GM21381 (cell line): Measurements from ENCODE around the gene GAGE1.
"Not testable (repeated sequence)": the region's sequence is repeated elsewhere in the genome, so short reads cannot be mapped to it uniquely, and the experiment has no call there.

Experiments
- ATAC-seq: cut with Tn5 transposase; IDR thresholded peaks from one replicate; pipeline ENCODE4 v1.9.1; 2021; ENCODE audit warnings: mild to moderate bottlenecking, moderate library complexity; ENCODE audit not compliant: unreplicated experiment

GAGE1 gene, protein sequence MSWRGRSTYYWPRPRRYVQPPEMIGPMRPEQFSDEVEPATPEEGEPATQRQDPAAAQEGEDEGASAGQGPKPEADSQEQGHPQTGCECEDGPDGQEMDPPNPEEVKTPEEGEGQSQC

DNA sequence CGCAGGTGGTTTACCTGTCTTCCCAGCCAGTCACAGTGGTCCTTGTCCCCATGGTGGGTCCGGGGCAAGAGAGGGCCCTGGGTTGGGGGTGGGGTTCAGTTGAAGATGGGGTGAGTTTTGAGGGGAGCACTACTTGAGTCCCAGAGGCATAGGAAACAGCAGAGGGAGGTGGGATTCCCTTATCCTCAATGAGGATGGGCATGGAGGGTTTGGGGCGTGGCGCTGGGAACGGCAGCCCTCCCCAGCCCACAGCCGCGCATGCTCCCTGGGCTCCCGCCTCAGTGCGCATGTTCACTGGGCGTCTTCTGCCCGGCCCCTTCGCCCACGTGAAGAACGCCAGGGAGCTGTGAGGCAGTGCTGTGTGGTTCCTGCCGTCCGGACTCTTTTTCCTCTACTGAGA is at the start of gene GAGE1:
Gene GAGE1 (plus strand): TSS at position 301 of the 400 bp plus-strand sequence. CDS start 1,155 bp downstream, outside the sequence.
- ATAC-seq, result not testable (repeated sequence)

DNA sequence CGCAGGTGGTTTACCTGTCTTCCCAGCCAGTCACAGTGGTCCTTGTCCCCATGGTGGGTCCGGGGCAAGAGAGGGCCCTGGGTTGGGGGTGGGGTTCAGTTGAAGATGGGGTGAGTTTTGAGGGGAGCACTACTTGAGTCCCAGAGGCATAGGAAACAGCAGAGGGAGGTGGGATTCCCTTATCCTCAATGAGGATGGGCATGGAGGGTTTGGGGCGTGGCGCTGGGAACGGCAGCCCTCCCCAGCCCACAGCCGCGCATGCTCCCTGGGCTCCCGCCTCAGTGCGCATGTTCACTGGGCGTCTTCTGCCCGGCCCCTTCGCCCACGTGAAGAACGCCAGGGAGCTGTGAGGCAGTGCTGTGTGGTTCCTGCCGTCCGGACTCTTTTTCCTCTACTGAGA is 47.8 kb upstream of the GAGE1 start, which contains the start of gene GAGE12E:
Gene GAGE12E (plus strand): TSS at position 301 of the 400 bp plus-strand sequence. CDS start 1,155 bp downstream, outside the sequence.
- not testable (repeated sequence) for ATAC-seq

DNA sequence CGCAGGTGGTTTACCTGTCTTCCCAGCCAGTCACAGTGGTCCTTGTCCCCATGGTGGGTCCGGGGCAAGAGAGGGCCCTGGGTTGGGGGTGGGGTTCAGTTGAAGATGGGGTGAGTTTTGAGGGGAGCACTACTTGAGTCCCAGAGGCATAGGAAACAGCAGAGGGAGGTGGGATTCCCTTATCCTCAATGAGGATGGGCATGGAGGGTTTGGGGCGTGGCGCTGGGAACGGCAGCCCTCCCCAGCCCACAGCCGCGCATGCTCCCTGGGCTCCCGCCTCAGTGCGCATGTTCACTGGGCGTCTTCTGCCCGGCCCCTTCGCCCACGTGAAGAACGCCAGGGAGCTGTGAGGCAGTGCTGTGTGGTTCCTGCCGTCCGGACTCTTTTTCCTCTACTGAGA is 38.3 kb upstream of the GAGE1 start, which contains the start of gene GAGE12F:
Gene GAGE12F (plus strand): TSS at position 301 of the 400 bp plus-strand sequence. CDS start 1,155 bp downstream, outside the sequence.
- ATAC-seq, result not testable (repeated sequence)

DNA sequence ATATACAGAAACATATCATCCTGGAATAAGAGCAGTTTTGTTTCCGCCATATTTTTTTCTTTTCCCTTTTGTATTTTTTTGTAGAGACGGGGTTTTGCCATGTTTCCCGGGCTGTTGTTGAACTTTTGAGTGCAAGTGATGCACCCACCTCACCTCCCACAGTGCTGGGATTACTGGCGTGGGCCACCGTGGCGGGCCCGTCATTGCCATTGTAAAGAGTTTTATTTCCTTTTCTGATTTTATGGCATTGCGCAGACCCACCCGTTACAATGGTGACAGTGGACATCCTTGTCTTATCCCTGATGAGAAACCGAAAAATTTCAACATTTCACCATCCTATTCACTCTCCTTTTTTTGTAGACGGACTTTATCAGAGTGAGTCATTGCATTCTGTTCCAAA is 30.1 kb upstream of the GAGE1 start:
- ATAC-seq, result not testable (repeated sequence)

DNA sequence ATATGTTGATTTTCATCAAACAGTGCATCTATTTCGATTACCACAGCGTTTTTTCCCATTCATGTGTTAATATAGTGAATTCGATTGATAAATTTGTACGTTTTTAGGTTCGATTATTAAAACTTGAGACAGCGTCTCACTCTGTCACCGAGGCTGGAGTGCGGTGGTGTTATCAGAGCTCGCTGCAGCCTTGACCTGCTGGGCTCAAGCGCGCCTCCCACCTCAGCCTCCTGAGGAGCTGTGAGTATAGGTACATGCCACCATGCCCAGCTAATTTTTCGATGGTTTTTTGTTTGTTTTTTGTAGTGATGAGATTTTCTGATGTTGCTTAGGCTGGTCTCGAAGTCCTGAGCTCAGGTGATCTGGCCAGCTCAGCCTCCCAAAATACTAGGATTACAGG is 29.7 kb upstream of the GAGE1 start:
- not testable (repeated sequence) for ATAC-seq

DNA sequence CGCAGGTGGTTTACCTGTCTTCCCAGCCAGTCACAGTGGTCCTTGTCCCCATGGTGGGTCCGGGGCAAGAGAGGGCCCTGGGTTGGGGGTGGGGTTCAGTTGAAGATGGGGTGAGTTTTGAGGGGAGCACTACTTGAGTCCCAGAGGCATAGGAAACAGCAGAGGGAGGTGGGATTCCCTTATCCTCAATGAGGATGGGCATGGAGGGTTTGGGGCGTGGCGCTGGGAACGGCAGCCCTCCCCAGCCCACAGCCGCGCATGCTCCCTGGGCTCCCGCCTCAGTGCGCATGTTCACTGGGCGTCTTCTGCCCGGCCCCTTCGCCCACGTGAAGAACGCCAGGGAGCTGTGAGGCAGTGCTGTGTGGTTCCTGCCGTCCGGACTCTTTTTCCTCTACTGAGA is 28.7 kb upstream of the GAGE1 start, which contains the start of gene GAGE12G:
Gene GAGE12G (plus strand): TSS at position 301 of the 400 bp plus-strand sequence. CDS start 1,155 bp downstream, outside the sequence.
- not testable (repeated sequence) for ATAC-seq

DNA sequence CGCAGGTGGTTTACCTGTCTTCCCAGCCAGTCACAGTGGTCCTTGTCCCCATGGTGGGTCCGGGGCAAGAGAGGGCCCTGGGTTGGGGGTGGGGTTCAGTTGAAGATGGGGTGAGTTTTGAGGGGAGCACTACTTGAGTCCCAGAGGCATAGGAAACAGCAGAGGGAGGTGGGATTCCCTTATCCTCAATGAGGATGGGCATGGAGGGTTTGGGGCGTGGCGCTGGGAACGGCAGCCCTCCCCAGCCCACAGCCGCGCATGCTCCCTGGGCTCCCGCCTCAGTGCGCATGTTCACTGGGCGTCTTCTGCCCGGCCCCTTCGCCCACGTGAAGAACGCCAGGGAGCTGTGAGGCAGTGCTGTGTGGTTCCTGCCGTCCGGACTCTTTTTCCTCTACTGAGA is 19.2 kb upstream of the GAGE1 start, which contains the start of gene GAGE12H:
Gene GAGE12H (plus strand): TSS at position 301 of the 400 bp plus-strand sequence. CDS start 1,155 bp downstream, outside the sequence.
- not testable (repeated sequence) for ATAC-seq

DNA sequence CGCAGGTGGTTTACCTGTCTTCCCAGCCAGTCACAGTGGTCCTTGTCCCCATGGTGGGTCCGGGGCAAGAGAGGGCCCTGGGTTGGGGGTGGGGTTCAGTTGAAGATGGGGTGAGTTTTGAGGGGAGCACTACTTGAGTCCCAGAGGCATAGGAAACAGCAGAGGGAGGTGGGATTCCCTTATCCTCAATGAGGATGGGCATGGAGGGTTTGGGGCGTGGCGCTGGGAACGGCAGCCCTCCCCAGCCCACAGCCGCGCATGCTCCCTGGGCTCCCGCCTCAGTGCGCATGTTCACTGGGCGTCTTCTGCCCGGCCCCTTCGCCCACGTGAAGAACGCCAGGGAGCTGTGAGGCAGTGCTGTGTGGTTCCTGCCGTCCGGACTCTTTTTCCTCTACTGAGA is 9.6 kb upstream of the GAGE1 start, which contains the start of gene GAGE2A:
Gene GAGE2A (plus strand): TSS at position 301 of the 400 bp plus-strand sequence. CDS start 1,155 bp downstream, outside the sequence.
- ATAC-seq, result not testable (repeated sequence)

DNA sequence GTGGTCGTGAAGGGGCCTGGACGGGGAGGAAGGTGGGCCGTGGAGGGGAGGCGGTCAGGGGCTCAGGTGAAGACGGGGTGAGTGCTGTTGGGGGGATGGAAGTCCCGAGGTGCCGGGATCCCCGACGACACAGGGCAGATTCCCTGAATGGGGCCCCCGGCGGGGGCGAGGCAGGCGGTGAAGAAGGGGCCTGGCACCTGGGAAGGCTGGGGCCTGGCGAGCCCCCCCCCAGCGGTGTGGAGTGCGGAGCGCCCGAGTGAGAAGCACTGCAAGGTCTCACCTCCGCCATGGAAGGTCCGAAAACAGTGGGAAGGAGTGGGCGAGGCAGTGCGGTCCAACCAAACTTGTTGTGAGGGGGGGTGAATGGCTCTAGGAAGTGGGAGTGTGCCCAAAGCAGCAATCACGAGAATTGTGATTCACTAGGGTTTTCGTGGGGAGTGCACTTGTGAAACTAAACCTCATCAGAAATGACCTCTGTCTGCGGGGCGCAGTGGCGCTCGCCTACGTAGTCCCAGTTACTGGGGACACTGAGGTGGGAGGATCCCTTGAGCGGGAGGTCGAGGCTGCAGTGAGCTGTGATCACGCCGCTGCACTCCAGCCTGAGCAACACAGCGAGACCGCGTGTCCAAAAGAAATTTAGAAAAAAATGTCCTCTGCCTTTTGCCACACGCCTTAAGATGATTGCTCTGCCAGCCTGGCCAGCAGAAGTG is 8.9 kb upstream of the GAGE1 start:
- ATAC-seq, result not testable (repeated sequence)

DNA sequence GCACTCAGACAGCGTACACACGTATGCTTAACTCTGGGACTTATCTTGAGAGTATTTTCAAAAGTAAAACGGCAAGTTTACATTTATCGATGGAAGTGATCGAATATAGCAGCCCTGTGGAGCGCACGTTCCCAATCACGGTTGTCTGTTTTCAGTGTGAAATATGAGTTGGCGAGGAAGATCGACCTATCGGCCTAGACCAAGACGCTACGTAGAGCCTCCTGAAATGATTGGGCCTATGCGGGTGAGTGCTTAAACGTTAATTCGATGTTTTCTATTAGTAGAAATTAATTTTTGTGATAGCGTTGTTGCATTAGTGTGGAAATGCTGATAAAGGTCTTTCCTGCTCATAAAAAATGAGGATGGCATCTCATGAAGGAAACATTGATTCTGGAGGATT is 8.3 kb upstream of the GAGE1 start:
- not testable (repeated sequence) for ATAC-seq

DNA sequence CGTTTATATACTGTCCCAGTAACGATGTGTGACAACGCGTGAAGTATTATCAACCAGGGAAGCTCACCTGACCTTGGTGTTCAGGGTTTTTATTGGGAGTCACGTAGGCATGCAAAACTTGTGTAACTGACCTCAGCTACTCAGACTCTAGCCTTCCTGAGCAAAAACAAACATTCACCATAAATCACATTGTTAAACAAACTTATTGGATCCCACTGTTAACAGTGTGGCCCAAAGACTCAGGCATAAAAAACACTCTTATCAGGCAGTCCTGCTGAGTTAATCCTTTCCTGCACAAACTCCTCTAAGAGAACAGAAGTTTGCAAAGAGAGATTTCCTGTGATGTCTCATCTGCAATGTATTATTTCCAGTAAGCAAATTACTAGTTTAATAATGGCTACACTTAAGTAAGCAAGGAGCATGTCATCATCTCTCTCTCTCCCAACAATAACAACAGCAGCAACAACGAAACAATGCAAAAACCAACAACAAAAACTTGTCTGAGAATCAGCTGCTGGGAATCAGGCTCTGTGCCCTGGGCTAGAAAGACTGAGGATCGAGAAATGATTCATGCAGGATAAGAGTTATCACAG is 12.0 kb downstream of the GAGE1 start:
- no peak for ATAC-seq

DNA sequence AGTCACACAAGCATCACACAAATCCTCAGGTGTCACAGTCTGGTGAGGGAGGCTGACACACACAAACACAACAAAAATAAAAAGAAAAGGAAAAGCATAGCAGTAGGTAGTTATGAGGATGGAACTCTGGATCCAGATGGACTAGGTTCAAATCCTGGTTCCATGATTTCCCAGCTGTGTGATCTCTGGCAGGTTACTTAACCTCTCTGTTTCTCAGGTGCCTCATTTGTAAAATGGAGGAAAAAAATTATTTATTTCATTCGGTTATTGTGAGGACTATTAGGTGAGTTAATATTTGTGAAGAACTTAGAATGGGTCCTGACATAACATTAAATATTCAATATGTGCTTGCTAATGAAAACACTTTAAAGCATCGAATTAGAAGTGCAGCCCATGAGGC is 19.8 kb downstream of the GAGE1 start:
- ATAC-seq, result no peak

DNA sequence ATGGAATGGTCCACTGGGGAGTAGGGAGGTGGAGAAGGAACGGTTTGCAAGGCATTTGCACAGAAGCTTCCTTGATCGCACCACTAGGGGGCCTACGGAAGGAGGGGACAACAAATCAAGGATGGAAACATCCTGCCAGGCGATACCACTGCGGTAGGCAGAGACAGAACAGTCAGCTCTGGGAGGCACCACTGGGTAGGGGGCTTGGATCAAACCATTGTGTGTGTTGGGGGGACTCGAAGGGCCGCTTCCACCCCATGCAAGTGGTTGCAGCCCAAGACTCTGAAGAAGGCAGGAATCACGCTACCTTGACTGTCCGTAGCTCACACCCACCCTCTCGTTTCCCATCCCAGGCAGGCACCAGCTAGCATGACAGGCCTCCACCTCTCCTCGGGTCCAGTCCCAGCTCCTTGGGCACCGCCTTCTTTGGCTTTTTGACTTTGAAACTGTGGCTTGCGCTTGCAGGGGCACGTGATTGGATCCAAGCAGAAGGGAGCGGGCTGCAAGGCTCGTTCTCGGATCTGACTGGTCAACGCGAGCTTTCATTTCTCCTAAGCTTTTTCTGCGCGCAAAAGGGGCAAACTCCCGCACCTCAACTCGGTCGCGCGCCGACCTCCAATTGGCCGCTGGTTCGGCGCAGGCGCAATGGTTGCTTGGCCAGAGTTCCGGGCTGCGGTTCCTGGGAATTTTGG is 28.4 kb downstream of the GAGE1 start:
- ATAC-seq, result no peak

DNA sequence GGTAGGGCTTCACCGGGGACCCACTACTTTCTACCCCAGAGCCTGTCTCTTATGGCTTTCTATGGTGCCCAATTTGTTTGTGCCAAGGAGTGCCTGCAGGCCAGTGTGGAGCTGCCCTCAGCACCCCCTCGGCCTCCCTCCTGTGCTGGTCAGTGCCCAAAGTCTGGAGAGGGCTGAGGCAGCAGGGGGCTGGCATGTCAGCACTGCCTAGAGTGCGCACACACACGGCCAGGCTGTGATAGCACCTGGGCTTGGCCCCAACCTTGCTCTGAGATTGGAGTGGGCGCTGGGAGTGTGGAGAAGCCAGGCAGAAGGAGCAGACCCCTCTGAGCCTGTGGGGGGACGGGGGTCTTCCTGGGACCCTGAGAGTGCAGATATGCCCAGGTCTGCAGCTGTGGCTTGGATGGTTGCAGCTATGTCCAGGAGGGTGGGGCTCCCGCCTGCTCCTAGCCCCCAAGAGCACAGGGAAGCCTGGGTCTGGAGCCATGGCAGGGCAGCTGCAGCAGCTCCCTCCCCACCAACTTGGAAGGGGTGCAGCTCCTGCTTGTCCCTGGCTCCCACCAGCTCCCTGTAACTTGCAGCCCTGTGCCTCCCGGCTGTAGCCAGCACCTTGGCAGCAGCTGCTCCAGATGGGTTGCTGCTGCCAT is 46.3 kb downstream of the GAGE1 start:
- ATAC-seq, result no peak

DNA sequence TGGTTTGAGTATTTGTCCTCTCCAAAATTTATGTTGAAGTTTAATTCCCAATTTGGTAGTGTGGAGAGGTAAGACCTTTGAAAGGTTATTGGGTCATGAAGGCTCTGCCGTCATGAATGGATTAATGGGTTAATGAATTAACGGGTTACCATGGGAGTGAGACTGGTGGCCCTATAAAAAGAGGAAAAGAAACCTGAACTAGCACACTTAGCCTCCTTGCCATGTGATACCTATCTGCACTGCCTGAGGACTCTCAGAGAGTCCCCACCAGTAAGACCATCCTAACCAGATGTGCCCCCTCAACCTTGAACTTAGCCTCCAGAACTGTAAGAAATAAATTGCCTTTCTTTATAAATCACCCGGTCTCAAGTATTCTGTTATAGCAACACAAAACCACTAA is 57.7 kb downstream of the GAGE1 start:
- peak; percentile 58 for ATAC-seq
